ENCODE results near the gene EBPL. TPM values are rescaled to one million over a fixed set of nuclear protein-coding genes. Genes with fewer than 3 reads are reported as not detected.

EBPL gene
- polyA plus RNA-seq, 1 of the 3 experiments (the other 2 are of a cell fraction) = 113 TPM

DNA sequence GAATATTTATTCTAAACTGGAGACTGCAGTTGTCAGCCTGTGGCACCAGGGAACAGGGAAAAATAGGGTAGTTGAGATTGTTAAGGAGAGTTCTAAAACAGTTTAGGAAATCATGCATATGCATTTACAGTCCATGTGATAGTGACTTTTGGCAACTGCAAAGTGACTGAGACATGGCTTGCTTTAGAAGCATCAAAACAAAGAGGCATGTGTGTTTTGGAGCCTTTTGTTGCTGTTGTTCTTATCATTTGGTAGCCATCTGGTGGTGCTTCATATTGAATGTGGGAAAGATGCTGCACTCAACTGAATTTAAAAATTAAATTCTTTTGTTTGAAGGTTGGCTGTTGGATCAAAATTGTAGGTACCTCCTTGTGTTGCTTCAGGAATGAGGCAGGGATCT lies 10.2 kb upstream of the EBPL start:
- H3K9me2 ChIP-seq = no peaks in the 10 kb centered on the region
- H4K20me1 ChIP-seq (ENCODE audit: insufficient read depth) = no peaks in the 10 kb centered on the region
- no peak overlapping the region for H3K4me2 ChIP-seq
- no peaks in the 10 kb centered on the region for H3F3A ChIP-seq (replicated peaks; ENCODE audit: insufficient read depth)
- peaks cover 52 to 79% of the 10 kb centered on the region in 2 experiments for H3K36me3 ChIP-seq (replicated peaks in 1 of 2; ENCODE audit: control insufficient read depth in 1 of 2, insufficient read depth in 2 of 2, low read length in 1 of 2)
- TF ChIP-seq RCOR1 (IDR thresholded peaks at IDR 0.05; ENCODE audit: low read length) = no peak
- no peak for TF ChIP-seq SMC3 (IDR thresholded peaks at IDR 0.05; ENCODE audit: low read depth, low read length)
- TF ChIP-seq, protein P1, sequence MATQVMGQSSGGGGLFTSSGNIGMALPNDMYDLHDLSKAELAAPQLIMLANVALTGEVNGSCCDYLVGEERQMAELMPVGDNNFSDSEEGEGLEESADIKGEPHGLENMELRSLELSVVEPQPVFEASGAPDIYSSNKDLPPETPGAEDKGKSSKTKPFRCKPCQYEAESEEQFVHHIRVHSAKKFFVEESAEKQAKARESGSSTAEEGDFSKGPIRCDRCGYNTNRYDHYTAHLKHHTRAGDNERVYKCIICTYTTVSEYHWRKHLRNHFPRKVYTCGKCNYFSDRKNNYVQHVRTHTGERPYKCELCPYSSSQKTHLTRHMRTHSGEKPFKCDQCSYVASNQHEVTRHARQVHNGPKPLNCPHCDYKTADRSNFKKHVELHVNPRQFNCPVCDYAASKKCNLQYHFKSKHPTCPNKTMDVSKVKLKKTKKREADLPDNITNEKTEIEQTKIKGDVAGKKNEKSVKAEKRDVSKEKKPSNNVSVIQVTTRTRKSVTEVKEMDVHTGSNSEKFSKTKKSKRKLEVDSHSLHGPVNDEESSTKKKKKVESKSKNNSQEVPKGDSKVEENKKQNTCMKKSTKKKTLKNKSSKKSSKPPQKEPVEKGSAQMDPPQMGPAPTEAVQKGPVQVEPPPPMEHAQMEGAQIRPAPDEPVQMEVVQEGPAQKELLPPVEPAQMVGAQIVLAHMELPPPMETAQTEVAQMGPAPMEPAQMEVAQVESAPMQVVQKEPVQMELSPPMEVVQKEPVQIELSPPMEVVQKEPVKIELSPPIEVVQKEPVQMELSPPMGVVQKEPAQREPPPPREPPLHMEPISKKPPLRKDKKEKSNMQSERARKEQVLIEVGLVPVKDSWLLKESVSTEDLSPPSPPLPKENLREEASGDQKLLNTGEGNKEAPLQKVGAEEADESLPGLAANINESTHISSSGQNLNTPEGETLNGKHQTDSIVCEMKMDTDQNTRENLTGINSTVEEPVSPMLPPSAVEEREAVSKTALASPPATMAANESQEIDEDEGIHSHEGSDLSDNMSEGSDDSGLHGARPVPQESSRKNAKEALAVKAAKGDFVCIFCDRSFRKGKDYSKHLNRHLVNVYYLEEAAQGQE (IDR thresholded peaks at IDR 0.05; ENCODE audit: low read depth, low read length) = no peak
- TF ChIP-seq YY1 (IDR thresholded peaks at IDR 0.05; ENCODE audit: low read depth) = no peak
- no peak for TF ChIP-seq GABPA (IDR thresholded peaks at IDR 0.05; ENCODE audit: low read depth)
- no peak for TF ChIP-seq RFX5 (IDR thresholded peaks at IDR 0.05; ENCODE audit: low read length)
- TF ChIP-seq, protein P2, sequence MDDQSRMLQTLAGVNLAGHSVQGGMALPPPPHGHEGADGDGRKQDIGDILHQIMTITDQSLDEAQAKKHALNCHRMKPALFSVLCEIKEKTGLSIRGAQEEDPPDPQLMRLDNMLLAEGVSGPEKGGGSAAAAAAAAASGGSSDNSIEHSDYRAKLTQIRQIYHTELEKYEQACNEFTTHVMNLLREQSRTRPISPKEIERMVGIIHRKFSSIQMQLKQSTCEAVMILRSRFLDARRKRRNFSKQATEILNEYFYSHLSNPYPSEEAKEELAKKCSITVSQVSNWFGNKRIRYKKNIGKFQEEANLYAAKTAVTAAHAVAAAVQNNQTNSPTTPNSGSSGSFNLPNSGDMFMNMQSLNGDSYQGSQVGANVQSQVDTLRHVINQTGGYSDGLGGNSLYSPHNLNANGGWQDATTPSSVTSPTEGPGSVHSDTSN (IDR thresholded peaks at IDR 0.05) = no peak
- TF ChIP-seq POLR2AphosphoS5 (IDR thresholded peaks at IDR 0.05; ENCODE audit: low read depth, low read length) = no peak
- no peak for TF ChIP-seq MXI1 (IDR thresholded peaks at IDR 0.05; ENCODE audit: low read depth, low read length)
- TF ChIP-seq GATA2 (CRISPR knock-in tag; IDR thresholded peaks at IDR 0.05) = no peak
- no peak for TF ChIP-seq JUND (IDR thresholded peaks at IDR 0.05)
- TF ChIP-seq RXRA (IDR thresholded peaks at IDR 0.05; ENCODE audit: borderline replicate concordance, low read depth) = no peak
- no peak for TF ChIP-seq FOXM1 (IDR thresholded peaks at IDR 0.05; ENCODE audit: low read depth)
- no peak for TF ChIP-seq SIN3A (IDR thresholded peaks at IDR 0.05; ENCODE audit: borderline replicate concordance, low read depth, low read length)
- TF ChIP-seq, protein P3, sequence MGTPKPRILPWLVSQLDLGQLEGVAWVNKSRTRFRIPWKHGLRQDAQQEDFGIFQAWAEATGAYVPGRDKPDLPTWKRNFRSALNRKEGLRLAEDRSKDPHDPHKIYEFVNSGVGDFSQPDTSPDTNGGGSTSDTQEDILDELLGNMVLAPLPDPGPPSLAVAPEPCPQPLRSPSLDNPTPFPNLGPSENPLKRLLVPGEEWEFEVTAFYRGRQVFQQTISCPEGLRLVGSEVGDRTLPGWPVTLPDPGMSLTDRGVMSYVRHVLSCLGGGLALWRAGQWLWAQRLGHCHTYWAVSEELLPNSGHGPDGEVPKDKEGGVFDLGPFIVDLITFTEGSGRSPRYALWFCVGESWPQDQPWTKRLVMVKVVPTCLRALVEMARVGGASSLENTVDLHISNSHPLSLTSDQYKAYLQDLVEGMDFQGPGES (IDR thresholded peaks at IDR 0.05; ENCODE audit: low read depth, low read length) = no peak
- no peak for TF ChIP-seq TAF1 (IDR thresholded peaks at IDR 0.05; ENCODE audit: borderline replicate concordance, low read depth, low read length)
- no peak for TF ChIP-seq TCF12 (IDR thresholded peaks at IDR 0.05)
- TF ChIP-seq, protein P4, sequence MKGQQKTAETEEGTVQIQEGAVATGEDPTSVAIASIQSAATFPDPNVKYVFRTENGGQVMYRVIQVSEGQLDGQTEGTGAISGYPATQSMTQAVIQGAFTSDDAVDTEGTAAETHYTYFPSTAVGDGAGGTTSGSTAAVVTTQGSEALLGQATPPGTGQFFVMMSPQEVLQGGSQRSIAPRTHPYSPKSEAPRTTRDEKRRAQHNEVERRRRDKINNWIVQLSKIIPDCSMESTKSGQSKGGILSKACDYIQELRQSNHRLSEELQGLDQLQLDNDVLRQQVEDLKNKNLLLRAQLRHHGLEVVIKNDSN (IDR thresholded peaks at IDR 0.05; ENCODE audit: borderline replicate concordance, low read depth) = no peak
- no peak for TF ChIP-seq EP300 (IDR thresholded peaks at IDR 0.05; ENCODE audit: borderline replicate concordance in 1 of 2, low read depth in 1 of 2, low read length in 1 of 2)
- H3K27me3 ChIP-seq (ENCODE audit: insufficient read depth) = no peaks in the 10 kb centered on the region
- H3K9me3 ChIP-seq = no peaks in the 10 kb centered on the region
- CTCF ChIA-PET = no interaction called here
- H3K4me1 ChIP-seq (ENCODE audit: control insufficient read depth in 1 of 2, insufficient read depth in 2 of 2, low read depth in 1 of 2, low read length in 1 of 2) = no peaks in the 10 kb centered on the region
- H3K79me2 ChIP-seq (ENCODE audit: insufficient read depth) = no peaks in the 10 kb centered on the region
- H3K9ac ChIP-seq = no peak overlapping the region
- DNase-seq = no peak
- POLR2A ChIA-PET = no interaction called here
- H3K27ac ChIP-seq (ENCODE audit: low read depth in 2 of 2, low read length in 1 of 2) = no peak overlapping the region
- no peak overlapping the region for H2AFZ ChIP-seq (ENCODE audit: low read depth)
- H3K4me3 ChIP-seq (ENCODE audit: low read depth in 2 of 2, low read length in 1 of 2) = no peak overlapping the region

All from SK-N-SH (cell line).